ENCODE data around the gene PRKRIP1.
"Not testable (repeated sequence)": the region's sequence is repeated elsewhere in the genome, so short reads cannot be mapped to it uniquely, and the experiment has no call there.

The PRKRIP1 gene

GRCh38 chr7:102395873-102396709, at the start of gene PRKRIP1:
Gene PRKRIP1, plus strand, starts transcription at chr7:102396363. Its CDS starts 49 bp downstream, at chr7:102396412.
- peak; percentile 95 for DNase-seq

GRCh38 chr7:102346983-102347382, 49.2 kb upstream of the PRKRIP1 start:
- DNase-seq: not testable (repeated sequence)

GRCh38 chr7:102356344-102356743, 39.8 kb upstream of the PRKRIP1 start, which contains the start of gene SPDYE6:
Gene SPDYE6, minus strand, starts transcription at chr7:102356444. Its CDS starts 421 bp downstream, at chr7:102356023.
- DNase-seq: not testable (repeated sequence)

GRCh38 chr7:102363549-102364393, 32.4 kb upstream of the PRKRIP1 start:
- DNase-seq: peak; percentile 99

- DNase-seq: not testable (repeated sequence)
These were observed 31.7 kb upstream of the PRKRIP1 start for GRCh38 chr7:102364394-102364886.

- not testable (repeated sequence) for DNase-seq
These were observed 30.8 kb upstream of the PRKRIP1 start for GRCh38 chr7:102365390-102365789.

- not testable (repeated sequence) for DNase-seq
These were observed 26.1 kb upstream of the PRKRIP1 start for GRCh38 chr7:102370038-102370437.

- DNase-seq: not testable (repeated sequence)
These were observed 23.4 kb upstream of the PRKRIP1 start for GRCh38 chr7:102372796-102373195.

- DNase-seq: no peak
These were observed 19.1 kb upstream of the PRKRIP1 start for GRCh38 chr7:102376964-102377466.

- not testable (repeated sequence) for DNase-seq
These were observed 15.3 kb upstream of the PRKRIP1 start for GRCh38 chr7:102380837-102381236.

GRCh38 chr7:102381696-102382425, 14.3 kb upstream of the PRKRIP1 start:
- DNase-seq: not testable (repeated sequence)

- no peak for DNase-seq
These were observed 9.1 kb upstream of the PRKRIP1 start for GRCh38 chr7:102387064-102387463.

GRCh38 chr7:102389810-102390209, 6.4 kb upstream of the PRKRIP1 start:
- DNase-seq: no peak

- DNase-seq: peak; percentile 92
These were observed 5.3 kb upstream of the PRKRIP1 start for GRCh38 chr7:102390697-102391484.

- DNase-seq: no peak
These were observed 3.8 kb upstream of the PRKRIP1 start for GRCh38 chr7:102392330-102392729.

- no peak for DNase-seq
These were observed 2.7 kb upstream of the PRKRIP1 start for GRCh38 chr7:102393467-102393866.

GRCh38 chr7:102395592-102395872, 631 bp upstream of the PRKRIP1 start:
- DNase-seq: no peak

GRCh38 chr7:102396710-102397019, 502 bp downstream of the PRKRIP1 start:
- DNase-seq: no peak

GRCh38 chr7:102398543-102398942, 2.4 kb downstream of the PRKRIP1 start:
- no peak for DNase-seq

- no peak for DNase-seq
These were observed 4.2 kb downstream of the PRKRIP1 start for GRCh38 chr7:102400360-102400759.

- peak; percentile 15 for DNase-seq
These were observed 7.4 kb downstream of the PRKRIP1 start for GRCh38 chr7:102403563-102403962.

Measured in NCI-H82 (cell line).